Esophagus muscularis mucosa (tissue), 4 donors: ENCODE data around the gene PTPRJ. TPM values are rescaled to one million over a fixed set of nuclear protein-coding genes. Genes with fewer than 3 reads are reported as not detected.

Experiments
- DNase-seq: peaks from one replicate; pipeline ENCODE4 v3.0.0-alpha.2; 2017; ENCODE audit errors: extremely low spot score
- H3K27ac ChIP-seq, 4 donors: fragments of 200-600 bp; sonication (generic); replicated peaks in 1 of 4; 1 replicate in 3 of 4; 2 replicates in 1 of 4; pipeline ENCODE4 v1.5.1; 2016 to 2019; ENCODE audit warnings: mild to moderate bottlenecking in 1 of 4
- H3K27me3 ChIP-seq, 4 donors: fragments of 200-600 bp; sonication (generic); one replicate each; pipeline versions ENCODE4 v1.5.1 to v1.6.0; 2016 to 2019
- H3K36me3 ChIP-seq, 4 donors: fragments of 200-600 bp; sonication (generic); one replicate each; pipeline ENCODE4 v1.5.1; 2016 to 2019
- H3K4me1 ChIP-seq, 4 donors: fragments of 200-600 bp; sonication (generic); one replicate each; pipeline ENCODE4 v1.5.1; 2016 to 2019
- H3K4me3 ChIP-seq, 4 donors: fragments of 200-600 bp; sonication (generic); 1 replicate in 2 of 4; 2 replicates in 2 of 4; pipeline ENCODE4 v1.5.1; 2016 to 2019; ENCODE audit warnings: mild to moderate bottlenecking in 4 of 4, moderate library complexity in 1 of 4
- H3K9me3 ChIP-seq, 4 donors: fragments of 200-600 bp; sonication (generic); 1 replicate in 3 of 4; 2 replicates in 1 of 4; pipeline ENCODE4 v1.5.1; 2016 to 2019
- EP300 ChIP-seq: sonication (generic); formaldehyde crosslinking; IDR thresholded peaks from one replicate; pipeline ENCODE4 v1.6.1; 2017; ENCODE audit warnings: antibody characterized with exemption
- POLR2A ChIP-seq: fragments of 450-650 bp; IDR thresholded peaks from one replicate; pipeline ENCODE4 v1.6.1; 2017; ENCODE audit warnings: antibody characterized with exemption, moderate library complexity, mild to moderate bottlenecking, low read depth
- POLR2AphosphoS5 ChIP-seq, 2 donors: sonication (generic); formaldehyde crosslinking; IDR thresholded peaks; one replicate each; pipeline ENCODE4 v1.6.1; 2017; ENCODE audit warnings: antibody characterized with exemption in 2 of 2
- WGBS: methylation state at CpG from one replicate; pipeline ENCODE4 v1.1.5; 2018; 5-methylcytosine and 5-hydroxymethylcytosine counted together
- intact Hi-C: fragments of 100-400 bp; cut with DNase I; formaldehyde crosslinking; loops from one replicate; pipeline ENCODE4 v1.15.1; 2023
- total RNA-seq, 4 donors: library from RNA; depleted of rRNA; stranded (reverse); fragments of >200 nt; gene quantifications; one replicate each; pipeline versions ENCODE4 v1.1.0 to v1.2.1, GENCODE V29; 2016
- TF ChIP-seq, protein P1 (sequence below), 3 experiments: fragments of 200-600 bp in 2 of 3; fragments of 450-650 bp in 1 of 3; sonication (generic) in 2 of 3; IDR thresholded peaks; one replicate each; pipeline ENCODE4 v1.5.1; 2017 to 2019; ENCODE audit warnings: antibody characterized with exemption in 3 of 3, mild to moderate bottlenecking in 2 of 3, moderate library complexity in 1 of 3

The PTPRJ gene
- total RNA-seq, 4 donors from 2014 or later: 8.3 to 14.1 (median 10.5) TPM

- Histone ChIP-seq H3K4me1 (peaks cover 0 to 16% (median 11%) of the 10 kb centered on the region in 4 donors), H3K36me3 (no peaks in the 10 kb centered on the region), H3K9me3 (no peaks in the 10 kb centered on the region), H3K27ac (peak overlapping the region in 2 of 4 donors; percentile 32 to 47), H3K4me3 (no peak overlapping the region), H3K27me3 (no peaks in the 10 kb centered on the region)
- TF ChIP-seq POLR2A (no peak), POLR2AphosphoS5 (IDR thresholded peaks at IDR 0.05) (no peak)
- DNase-seq: no peak
- WGBS: 90% methylated on average over 5 of the region's 5 CpGs
- intact Hi-C loops: no loop called here
Measured at GRCh38 chr11:48041877-48042695, 61.7 kb downstream of the PTPRJ start.

GRCh38 chr11:48043111-48043990, 63.0 kb downstream of the PTPRJ start:
- no peak for DNase-seq
- no peaks in the 10 kb centered on the region for H3K27me3 ChIP-seq
- peak overlapping the region in 3 of 4 donors; percentile 21 to 59 (median 32) for H3K27ac ChIP-seq
- no peaks in the 10 kb centered on the region for H3K9me3 ChIP-seq
- WGBS: 84% methylated on average over 8 of the region's 8 CpGs
- H3K4me1 ChIP-seq: peaks cover 0 to 16% (median 11%) of the 10 kb centered on the region in 4 donors
- no peaks in the 10 kb centered on the region for H3K36me3 ChIP-seq
- TF ChIP-seq POLR2AphosphoS5 (IDR thresholded peaks at IDR 0.05) (no peak), POLR2A (no peak)
- H3K4me3 ChIP-seq: no peak overlapping the region
- intact Hi-C loops: no loop called here

- intact Hi-C loops: no loop called here
- no peaks in the 10 kb centered on the region for H3K36me3 ChIP-seq
- TF ChIP-seq POLR2A (no peak), EP300 (no peak), POLR2AphosphoS5 (IDR thresholded peaks at IDR 0.05) (no peak)
- TF ChIP-seq, protein P1, sequence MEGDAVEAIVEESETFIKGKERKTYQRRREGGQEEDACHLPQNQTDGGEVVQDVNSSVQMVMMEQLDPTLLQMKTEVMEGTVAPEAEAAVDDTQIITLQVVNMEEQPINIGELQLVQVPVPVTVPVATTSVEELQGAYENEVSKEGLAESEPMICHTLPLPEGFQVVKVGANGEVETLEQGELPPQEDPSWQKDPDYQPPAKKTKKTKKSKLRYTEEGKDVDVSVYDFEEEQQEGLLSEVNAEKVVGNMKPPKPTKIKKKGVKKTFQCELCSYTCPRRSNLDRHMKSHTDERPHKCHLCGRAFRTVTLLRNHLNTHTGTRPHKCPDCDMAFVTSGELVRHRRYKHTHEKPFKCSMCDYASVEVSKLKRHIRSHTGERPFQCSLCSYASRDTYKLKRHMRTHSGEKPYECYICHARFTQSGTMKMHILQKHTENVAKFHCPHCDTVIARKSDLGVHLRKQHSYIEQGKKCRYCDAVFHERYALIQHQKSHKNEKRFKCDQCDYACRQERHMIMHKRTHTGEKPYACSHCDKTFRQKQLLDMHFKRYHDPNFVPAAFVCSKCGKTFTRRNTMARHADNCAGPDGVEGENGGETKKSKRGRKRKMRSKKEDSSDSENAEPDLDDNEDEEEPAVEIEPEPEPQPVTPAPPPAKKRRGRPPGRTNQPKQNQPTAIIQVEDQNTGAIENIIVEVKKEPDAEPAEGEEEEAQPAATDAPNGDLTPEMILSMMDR (IDR thresholded peaks at IDR 0.05): no peak
- no peak overlapping the region for H3K4me3 ChIP-seq
- WGBS: 95% methylated on average over 7 of the region's 9 CpGs
- DNase-seq: no peak
- peaks cover 0 to 16% (median 11%) of the 10 kb centered on the region in 4 donors for H3K4me1 ChIP-seq
- no peaks in the 10 kb centered on the region for H3K9me3 ChIP-seq
- H3K27me3 ChIP-seq: no peaks in the 10 kb centered on the region
- peak overlapping the region in 2 of 4 donors; percentile 32 to 59 for H3K27ac ChIP-seq
Measured at GRCh38 chr11:48043991-48044512, 63.7 kb downstream of the PTPRJ start.

DNA sequence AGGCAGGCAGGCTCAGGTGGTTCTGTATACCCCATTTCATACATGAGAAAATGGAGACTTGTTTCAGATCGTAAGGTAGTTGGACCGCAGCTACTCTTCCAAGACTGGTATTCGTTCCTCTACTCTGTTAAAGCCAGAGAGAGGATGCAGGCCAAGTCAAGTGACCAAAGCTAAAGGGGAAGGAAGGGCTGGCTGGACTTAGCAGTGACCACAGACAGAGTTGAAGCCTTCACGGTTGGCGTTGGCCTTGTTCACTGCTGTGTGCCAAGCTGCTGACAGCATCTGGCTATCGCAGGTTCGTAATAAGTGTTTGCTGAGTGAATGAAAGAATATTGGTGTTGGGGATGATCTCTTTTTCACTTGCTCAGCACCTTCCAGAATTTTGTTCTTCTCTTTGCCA, 64.2 kb downstream of the PTPRJ start:
- Histone ChIP-seq H3K36me3 (no peaks in the 10 kb centered on the region), H3K27me3 (no peaks in the 10 kb centered on the region), H3K4me1 (peaks cover 0 to 16% (median 11%) of the 10 kb centered on the region in 4 donors), H3K9me3 (no peaks in the 10 kb centered on the region), H3K27ac (peak overlapping the region in 2 of 4 donors; percentile 12 to 17), H3K4me3 (no peak overlapping the region)
- intact Hi-C loops: no loop called here
- TF ChIP-seq POLR2A: no peak
- TF ChIP-seq, protein P1 (IDR thresholded peaks at IDR 0.05): no peak
- no peak for TF ChIP-seq EP300
- TF ChIP-seq POLR2AphosphoS5 (IDR thresholded peaks at IDR 0.05): no peak
- no peak for DNase-seq
- WGBS: 79% methylated on average over 7 of the region's 7 CpGs

- H3K4me1 ChIP-seq: peaks cover 0 to 18% (median 11%) of the 10 kb centered on the region in 4 donors
- no peak for DNase-seq
Measured at GRCh38 chr11:48045536-48045935, 65.2 kb downstream of the PTPRJ start.

More at GRCh38 chr11:48045536-48045935, 65.2 kb downstream of the PTPRJ start:
- H3K4me3 ChIP-seq: no peak overlapping the region
- H3K27ac ChIP-seq: no peak overlapping the region
- TF ChIP-seq, protein P1 (IDR thresholded peaks at IDR 0.05): no peak
- TF ChIP-seq POLR2AphosphoS5 (IDR thresholded peaks at IDR 0.05): no peak
- TF ChIP-seq POLR2A: no peak
- no peak for TF ChIP-seq EP300
- whole genome bisulfite sequencing: 100% methylated on average over 5 of the region's 5 CpGs
- intact Hi-C loops: no loop called here
- no peaks in the 10 kb centered on the region for H3K9me3 ChIP-seq
- no peaks in the 10 kb centered on the region for H3K36me3 ChIP-seq
- H3K27me3 ChIP-seq: no peaks in the 10 kb centered on the region
